ENCODE measurements around the gene SOX15. TPM values are rescaled to one million over a fixed set of nuclear protein-coding genes. Genes with fewer than 3 reads are reported as not detected.
A peak's percentile ranks its signal among the peaks of the same experiment; 100 is the strongest.

The SOX15 gene
- total and polyA plus RNA-seq, 2 of the 13 experiments (the other 11 are each of a cell fraction or from before 2014, with no cell fraction given) = 0.07 to 0.18 TPM

GRCh38 chr17:7561589-7562207 is 28.2 kb downstream of the SOX15 start, which contains the start of gene SENP3 (continued):
- TF ChIP-seq PAXIP1 (CRISPR knock-in tag; conservative IDR thresholded peaks at IDR 0.05) = 0 out of 2 replicates have a peak, but pooled peaks have one; percentile 17
- TF ChIP-seq KMT2B (CRISPR knock-in tag; IDR thresholded peaks at IDR 0.05) = peak; percentile 84; the same call in 1 of the 2 replicates
- peak; percentile 87 for TF ChIP-seq KDM2A (CRISPR knock-in tag; IDR thresholded peaks at IDR 0.05; ENCODE audit: borderline replicate concordance, low read depth)
- TF ChIP-seq HNRNPK (IDR thresholded peaks at IDR 0.05; ENCODE audit: low read depth, low read length, poor library complexity, severe bottlenecking) = peak; percentile 94
- TF ChIP-seq ZNF143 (CRISPR knock-in tag; IDR thresholded peaks at IDR 0.05) = peak; percentile 49; the same call in 1 of the 2 replicates
- no peak for TF ChIP-seq ZNF530 (CRISPR knock-in tag; IDR thresholded peaks at IDR 0.05; ENCODE audit: low read depth)
- TF ChIP-seq ZHX2 (IDR thresholded peaks at IDR 0.05; ENCODE audit: low read depth) = peak; percentile 65
- TF ChIP-seq ZHX2 (CRISPR knock-in tag; IDR thresholded peaks at IDR 0.05; ENCODE audit: borderline replicate concordance) = no peak
- TF ChIP-seq ZBTB2 (CRISPR knock-in tag; IDR thresholded peaks at IDR 0.05; ENCODE audit: low read depth) = peak; percentile 97
- peak; percentile 86 for TF ChIP-seq KAT8 (CRISPR knock-in tag; IDR thresholded peaks at IDR 0.05)
- TF ChIP-seq PATZ1 (CRISPR knock-in tag; IDR thresholded peaks at IDR 0.05) = peak; percentile 54; the same call in 1 of the 2 replicates
- TF ChIP-seq SNAI1 (CRISPR knock-in tag; IDR thresholded peaks at IDR 0.05; ENCODE audit: borderline replicate concordance) = 0 out of 2 replicates have a peak, but pooled peaks have one; percentile 56
- 0 out of 2 replicates have a peak, but pooled peaks have one; percentile 8 for TF ChIP-seq BHLHE40 (IDR thresholded peaks at IDR 0.05; ENCODE audit: low read length)
- no peak for TF ChIP-seq ZNF138 (CRISPR knock-in tag; IDR thresholded peaks at IDR 0.05; ENCODE audit: low read depth)
- peak; percentile 18 for TF ChIP-seq JARID2 (CRISPR knock-in tag; IDR thresholded peaks at IDR 0.05; ENCODE audit: insufficient replicate concordance)
- no peak for TF ChIP-seq ZNF788 (CRISPR knock-in tag; IDR thresholded peaks at IDR 0.05; ENCODE audit: borderline replicate concordance)

All from HepG2 (cell line).